Omental fat pad (tissue), 4 donors: Measurements from ENCODE around the gene EPHB2. TPM values are rescaled to one million over a fixed set of nuclear protein-coding genes. Genes with fewer than 3 reads are reported as not detected.
A peak's percentile ranks its signal among the peaks of the same experiment; 100 is the strongest.

Experiments used
- ATAC-seq: fragments of 150-250 bp; one replicate; pipeline ENCODE4 v1.9.1; 2016; ENCODE audit warnings: mild to moderate bottlenecking, moderate library complexity; ENCODE audit not compliant: low FRiP score
- DNase-seq: peaks from one replicate; pipeline ENCODE4 v3.0.0-alpha.2; 2019; ENCODE audit warnings: low spot score
- total RNA-seq, 4 donors: library from RNA; depleted of rRNA; stranded (reverse); fragments of >200 nt; gene quantifications; one replicate each; pipeline ENCODE4 v1.1.0, GENCODE V29; 2016
- TF ChIP-seq, protein P1 (sequence below), 3 donors: fragments of 450-650 bp; IDR thresholded peaks; one replicate each; pipeline ENCODE4 v1.5.1; 2016 to 2017; ENCODE audit warnings: antibody characterized with exemption in 3 of 3, mild to moderate bottlenecking in 3 of 3, moderate library complexity in 2 of 3

The EPHB2 gene
- total RNA-seq, 4 donors from 2014 or later, result 3.5 to 5.5 (median 4.7) TPM

DNA sequence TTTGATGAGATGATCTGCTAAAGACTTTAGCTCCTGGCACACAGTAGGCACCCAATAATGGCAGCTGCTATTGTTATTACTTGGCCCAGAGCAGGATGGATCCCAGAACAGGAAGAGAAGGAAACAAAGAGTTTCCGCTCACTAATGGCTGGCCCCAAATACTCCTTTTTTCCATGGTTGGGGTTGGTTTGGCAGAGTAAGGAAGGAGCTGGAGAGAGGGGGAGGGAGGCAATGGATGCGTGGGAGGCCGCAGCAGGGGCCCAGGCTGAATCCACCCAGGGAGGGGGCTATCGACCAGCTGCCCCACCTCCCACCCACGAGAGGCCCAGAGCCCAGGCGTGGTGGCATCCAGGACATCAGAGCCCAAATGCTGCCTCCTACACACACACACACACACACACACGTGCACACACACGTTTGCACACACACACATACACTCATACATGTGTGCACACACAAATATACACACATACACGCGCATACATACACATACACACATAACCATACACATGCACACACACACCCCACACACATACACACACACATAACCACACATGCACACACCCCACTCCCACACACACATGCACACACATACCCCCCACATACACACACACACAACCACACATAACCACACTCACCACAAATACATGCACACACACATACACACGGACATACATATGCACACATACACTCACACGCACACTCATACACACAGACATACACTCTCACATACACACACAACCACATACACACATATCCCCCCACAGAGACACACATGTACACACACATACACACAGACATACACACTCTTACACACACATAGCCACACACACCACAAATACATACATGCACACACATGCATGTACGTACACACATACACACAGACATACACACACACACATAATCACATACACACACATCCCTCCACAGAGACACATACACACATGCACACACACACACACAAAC is 32.4 kb upstream of the EPHB2 start:
- ATAC-seq (no peak), DNase-seq (no peak)
- TF ChIP-seq, protein P1, sequence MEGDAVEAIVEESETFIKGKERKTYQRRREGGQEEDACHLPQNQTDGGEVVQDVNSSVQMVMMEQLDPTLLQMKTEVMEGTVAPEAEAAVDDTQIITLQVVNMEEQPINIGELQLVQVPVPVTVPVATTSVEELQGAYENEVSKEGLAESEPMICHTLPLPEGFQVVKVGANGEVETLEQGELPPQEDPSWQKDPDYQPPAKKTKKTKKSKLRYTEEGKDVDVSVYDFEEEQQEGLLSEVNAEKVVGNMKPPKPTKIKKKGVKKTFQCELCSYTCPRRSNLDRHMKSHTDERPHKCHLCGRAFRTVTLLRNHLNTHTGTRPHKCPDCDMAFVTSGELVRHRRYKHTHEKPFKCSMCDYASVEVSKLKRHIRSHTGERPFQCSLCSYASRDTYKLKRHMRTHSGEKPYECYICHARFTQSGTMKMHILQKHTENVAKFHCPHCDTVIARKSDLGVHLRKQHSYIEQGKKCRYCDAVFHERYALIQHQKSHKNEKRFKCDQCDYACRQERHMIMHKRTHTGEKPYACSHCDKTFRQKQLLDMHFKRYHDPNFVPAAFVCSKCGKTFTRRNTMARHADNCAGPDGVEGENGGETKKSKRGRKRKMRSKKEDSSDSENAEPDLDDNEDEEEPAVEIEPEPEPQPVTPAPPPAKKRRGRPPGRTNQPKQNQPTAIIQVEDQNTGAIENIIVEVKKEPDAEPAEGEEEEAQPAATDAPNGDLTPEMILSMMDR (IDR thresholded peaks at IDR 0.05), result no peak

DNA sequence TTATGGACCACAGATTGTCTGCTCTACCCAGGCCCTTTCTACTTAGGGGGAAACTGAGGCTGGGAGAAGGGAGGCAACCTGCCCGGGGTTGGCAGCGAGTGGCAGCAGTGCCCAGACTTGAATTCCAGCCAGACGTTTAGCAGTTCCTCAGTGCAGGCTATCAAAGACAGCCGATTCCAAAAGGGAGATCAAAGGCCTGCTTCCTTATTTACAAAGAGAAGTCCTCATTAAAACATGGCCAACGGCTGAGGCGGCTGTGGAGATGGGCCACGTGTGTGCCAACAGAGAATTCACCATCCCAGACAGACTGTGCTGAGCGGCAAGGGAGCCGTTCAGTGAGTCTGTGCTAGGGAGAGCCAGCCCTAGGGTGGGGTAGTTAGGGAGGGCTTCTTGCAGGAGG is 29.9 kb upstream of the EPHB2 start:
- TF ChIP-seq, protein P1 (IDR thresholded peaks at IDR 0.05), result no peak
- DNase-seq (no peak), ATAC-seq (no peak)

DNA sequence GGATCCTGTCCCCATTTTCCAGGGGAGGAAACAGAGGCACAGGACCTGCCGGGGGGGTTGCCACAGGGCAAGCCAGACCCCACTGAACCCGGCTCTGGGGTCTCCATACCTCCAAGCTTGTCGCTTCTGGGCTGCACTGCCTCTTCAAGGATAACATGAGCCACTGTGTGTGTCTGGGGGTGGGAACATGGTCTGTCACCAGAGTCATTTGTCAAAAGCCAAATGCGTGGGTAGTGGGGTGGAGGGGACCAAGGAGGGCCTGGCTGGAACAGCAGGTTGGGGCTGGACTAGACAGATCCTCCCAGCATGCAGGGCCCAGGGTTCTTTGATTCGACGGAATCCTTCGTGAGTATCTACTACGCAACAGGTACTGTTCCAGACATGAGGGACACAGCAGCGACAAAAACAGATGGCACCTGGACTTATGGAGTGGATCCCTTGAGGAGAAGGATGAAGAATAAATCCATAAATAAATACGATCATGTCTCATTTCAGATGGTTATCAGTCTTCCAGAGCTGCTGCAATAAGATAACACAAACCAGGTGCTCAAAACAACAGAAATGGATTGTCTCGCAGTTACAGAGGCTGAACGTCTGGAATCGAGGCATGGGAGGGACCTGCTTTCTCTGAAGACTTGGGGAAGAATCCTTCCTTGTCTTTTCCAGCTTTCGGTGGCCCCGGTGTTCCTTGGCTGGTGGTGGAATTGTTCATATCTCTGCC is 28.9 kb upstream of the EPHB2 start:
- DNase-seq (no peak), ATAC-seq (no peak)
- TF ChIP-seq, protein P1 (IDR thresholded peaks at IDR 0.05), result no peak

DNA sequence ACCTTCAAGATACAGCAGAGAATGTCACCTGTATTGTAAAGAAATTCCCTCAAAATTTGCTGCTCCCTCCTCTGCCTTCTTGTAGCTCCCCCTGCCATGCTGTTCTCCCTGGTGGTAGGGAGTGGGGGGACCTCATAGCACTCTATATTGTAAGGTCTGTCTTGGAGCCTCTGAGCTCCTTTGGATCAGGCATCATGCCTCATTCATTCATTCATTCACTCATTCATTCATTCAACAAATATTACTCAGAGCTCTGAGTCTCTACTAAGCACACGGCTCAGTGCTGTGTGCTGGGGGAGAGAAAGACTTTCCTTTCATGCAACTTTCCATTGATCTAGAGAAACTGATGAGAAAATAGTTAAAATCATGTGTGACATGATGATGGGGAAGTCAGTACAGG is 27.1 kb upstream of the EPHB2 start:
- DNase-seq (no peak), ATAC-seq (no peak)
- TF ChIP-seq, protein P1 (IDR thresholded peaks at IDR 0.05), result no peak

DNA sequence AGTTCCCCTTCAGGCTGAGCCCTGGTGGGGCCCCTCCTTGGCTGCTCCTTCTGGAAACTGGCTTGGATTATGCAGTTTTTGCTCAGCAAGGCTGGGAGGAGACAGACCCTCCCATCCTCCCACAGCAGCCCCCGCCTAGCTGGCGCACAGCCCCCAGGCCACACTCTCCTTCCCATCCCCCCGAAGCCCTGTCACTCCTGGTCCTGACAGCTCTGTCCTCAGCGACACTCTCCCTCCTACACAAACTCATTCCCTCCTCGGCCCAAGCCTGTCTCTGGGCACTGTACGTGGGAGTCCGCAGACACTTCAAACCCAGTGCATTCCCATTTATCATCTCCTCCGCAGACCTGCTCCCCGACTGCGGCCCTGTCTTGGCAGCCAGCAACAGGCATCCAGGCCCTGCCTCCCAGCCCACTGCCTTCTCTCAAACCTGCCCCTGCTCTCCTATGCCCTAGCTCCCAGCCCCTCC is 25.0 kb upstream of the EPHB2 start:
- no peak for DNase-seq
- ATAC-seq, result peak; percentile 75
- TF ChIP-seq, protein P1 (IDR thresholded peaks at IDR 0.05), result no peak

DNA sequence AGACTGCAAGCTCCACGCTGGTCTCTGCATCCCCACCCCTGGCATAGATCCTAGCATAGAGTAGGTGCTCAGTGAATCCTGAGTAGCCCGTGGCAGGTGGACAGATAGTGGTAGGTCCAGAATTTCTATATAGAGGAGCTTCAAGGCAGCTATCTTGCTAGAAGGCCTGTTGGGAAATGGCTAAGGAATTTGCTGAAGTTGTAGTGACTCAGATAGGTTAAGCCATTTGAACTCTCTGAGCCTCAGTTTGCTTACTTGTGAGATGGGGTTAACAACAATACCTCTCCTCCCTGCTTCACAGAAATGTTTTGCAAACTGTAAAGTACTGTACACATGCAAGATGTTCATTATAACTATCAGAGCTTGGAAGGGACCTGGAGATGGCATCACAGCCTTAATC is 23.4 kb upstream of the EPHB2 start:
- ATAC-seq, result no peak
- no peak for DNase-seq
- TF ChIP-seq, protein P1 (IDR thresholded peaks at IDR 0.05), result no peak
